ENCODE measurements around the gene CRHR2.

DNA sequence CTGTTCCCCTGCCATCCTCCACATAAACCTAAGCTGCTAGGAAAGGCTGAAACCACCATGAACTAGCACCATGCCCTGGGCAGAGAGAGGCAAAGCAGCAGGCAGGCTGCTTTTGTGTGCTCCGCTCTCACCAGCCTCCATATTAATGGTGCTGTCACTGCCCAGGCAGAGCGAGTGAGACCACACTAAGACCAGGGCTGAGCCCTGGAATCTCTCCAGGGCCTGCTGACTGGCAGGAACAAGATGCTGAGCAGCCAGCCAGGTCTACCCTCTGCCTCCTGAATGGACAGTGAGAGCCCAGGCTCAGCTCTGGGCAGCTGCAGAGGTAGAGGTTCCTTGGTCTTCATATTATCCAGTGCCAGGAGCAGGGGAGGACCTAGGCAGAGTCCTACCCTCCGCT, 1.6 kb upstream of the CRHR2 start:
- TF ChIP-seq, protein P1, sequence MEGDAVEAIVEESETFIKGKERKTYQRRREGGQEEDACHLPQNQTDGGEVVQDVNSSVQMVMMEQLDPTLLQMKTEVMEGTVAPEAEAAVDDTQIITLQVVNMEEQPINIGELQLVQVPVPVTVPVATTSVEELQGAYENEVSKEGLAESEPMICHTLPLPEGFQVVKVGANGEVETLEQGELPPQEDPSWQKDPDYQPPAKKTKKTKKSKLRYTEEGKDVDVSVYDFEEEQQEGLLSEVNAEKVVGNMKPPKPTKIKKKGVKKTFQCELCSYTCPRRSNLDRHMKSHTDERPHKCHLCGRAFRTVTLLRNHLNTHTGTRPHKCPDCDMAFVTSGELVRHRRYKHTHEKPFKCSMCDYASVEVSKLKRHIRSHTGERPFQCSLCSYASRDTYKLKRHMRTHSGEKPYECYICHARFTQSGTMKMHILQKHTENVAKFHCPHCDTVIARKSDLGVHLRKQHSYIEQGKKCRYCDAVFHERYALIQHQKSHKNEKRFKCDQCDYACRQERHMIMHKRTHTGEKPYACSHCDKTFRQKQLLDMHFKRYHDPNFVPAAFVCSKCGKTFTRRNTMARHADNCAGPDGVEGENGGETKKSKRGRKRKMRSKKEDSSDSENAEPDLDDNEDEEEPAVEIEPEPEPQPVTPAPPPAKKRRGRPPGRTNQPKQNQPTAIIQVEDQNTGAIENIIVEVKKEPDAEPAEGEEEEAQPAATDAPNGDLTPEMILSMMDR (IDR thresholded peaks at IDR 0.05), result no peak
- TF ChIP-seq POLR2A (IDR thresholded peaks at IDR 0.05), result no peak

All from vagina (tissue), 2 donors.